A549 (cell line): ENCODE data around the gene PTPRK. TPM values are rescaled to one million over a fixed set of nuclear protein-coding genes. Genes with fewer than 3 reads are reported as not detected.

Experiments used
- ATAC-seq, 2 experiments: fragments of 200-7000 bp in 1 of 2; fragments of >200 bp in 1 of 2; cut with Nextera tagmentation in 1 of 2; cut with Tn5 transposase in 1 of 2; 3 replicates each; pipeline versions ENCODE4 v1.8.0 to v1.9.1; 2018 to 2020; ENCODE audit warnings: mild to moderate bottlenecking in 1 of 2, moderate library complexity in 1 of 2
- CTCF ChIA-PET: fragments of 300-600 bp; sonication (Branson Sonifier 250); formaldehyde crosslinking; extraction: SDS; loops from one replicate; lab custom pipeline; 2021; ENCODE audit warnings: antibody characterized with exemption, inconsistent platforms; lab: Yijun Ruan, JAX
- POLR2A ChIA-PET: fragments of 350-600 bp; formaldehyde crosslinking; extraction: SDS; loops from one replicate; lab custom pipeline; 2021; ENCODE audit warnings: antibody characterized with exemption, inconsistent platforms; lab: Yijun Ruan, JAX
- DNase-seq, 2 experiments: peaks; one replicate each; pipeline versions ENCODE4 v3.0.0 to v3.0.0-alpha.2; 2011 to 2016; ENCODE audit warnings: low read depth in 1 of 2, low spot score in 1 of 2
- FAIRE-seq: peaks from 2 replicates; lab custom pipeline; 2011; peaks lifted over from hg19 to GRCh38; lab: Jason Lieb, UNC
- H3K27ac ChIP-seq, 2 experiments: fragments of >200 bp; sonication (Bioruptor Twin); formaldehyde crosslinking; 3 replicates each; pipeline ENCODE4 v1.5.1; 2016 to 2017
- H3K4me1 ChIP-seq: fragments of >200 bp; sonication (Bioruptor Twin); formaldehyde crosslinking; 3 replicates; pipeline ENCODE4 v1.6.1; 2016
- H3K4me2 ChIP-seq: fragments of >200 bp; sonication (Bioruptor Twin); formaldehyde crosslinking; 3 replicates; pipeline ENCODE4 v1.6.1; 2016
- H3K4me3 ChIP-seq: fragments of >200 bp; sonication (Bioruptor Twin); formaldehyde crosslinking; 3 replicates; pipeline ENCODE4 v1.5.1; 2016
- H3K9me3 ChIP-seq: fragments of >200 bp; sonication (Bioruptor Twin); formaldehyde crosslinking; 3 replicates; pipeline ENCODE4 v1.6.1; 2016
- CEBPB ChIP-seq, 2 experiments: fragments of >200 bp in 1 of 2; sonication (Bioruptor Twin) in 1 of 2; formaldehyde crosslinking in 1 of 2; IDR thresholded peaks; 2 replicates each; pipeline ENCODE4 v1.6.1; 2012 to 2016
- CHD4 ChIP-seq: fragments of 200-600 bp; sonication (generic); IDR thresholded peaks from 2 replicates; pipeline ENCODE4 v1.6.1; 2016; ENCODE audit warnings: antibody characterized with exemption, mild to moderate bottlenecking, borderline replicate concordance
- CTCF ChIP-seq: fragments of >200 bp; sonication (Bioruptor Twin); formaldehyde crosslinking; IDR thresholded peaks from 3 replicates; pipeline ENCODE4 v1.5.1; 2016
- EHMT2 ChIP-seq: fragments of 200-600 bp; sonication (generic); IDR thresholded peaks from 2 replicates; pipeline ENCODE4 v1.6.1; 2016; ENCODE audit warnings: antibody characterized with exemption, low read depth, mild to moderate bottlenecking, moderate library complexity
- HOXA7 ChIP-seq: fragments of 250-450 bp; sonication (Bioruptor Pico); IDR thresholded peaks from 2 replicates; pipeline ENCODE4 v1.5.0; 2020; ENCODE audit warnings: mild to moderate bottlenecking, moderate library complexity
- HOXB13 ChIP-seq: fragments of 250-450 bp; sonication (Bioruptor Pico); IDR thresholded peaks from 2 replicates; pipeline ENCODE4 v1.5.0; 2020; ENCODE audit warnings: low read depth, mild to moderate bottlenecking, moderate library complexity
- HOXB5 ChIP-seq: fragments of 250-450 bp; sonication (Bioruptor Pico); IDR thresholded peaks from 2 replicates; pipeline ENCODE4 v1.5.0; 2020; ENCODE audit warnings: mild to moderate bottlenecking, moderate library complexity
- JUN ChIP-seq, 2 experiments: fragments of >200 bp; sonication (Bioruptor Twin); formaldehyde crosslinking; IDR thresholded peaks; 2 replicates in 1 of 2; 3 replicates in 1 of 2; pipeline ENCODE4 v1.6.1; 2016 to 2017
- KDM5A ChIP-seq: fragments of 200-600 bp; sonication (generic); IDR thresholded peaks from 2 replicates; pipeline ENCODE4 v1.6.1; 2016; ENCODE audit warnings: antibody characterized with exemption, mild to moderate bottlenecking
- MAX ChIP-seq: IDR thresholded peaks from 2 replicates; pipeline ENCODE4 v1.6.1; 2012
- MYC ChIP-seq: IDR thresholded peaks from 2 replicates; pipeline ENCODE4 v1.6.1; 2012; ENCODE audit warnings: mild to moderate bottlenecking, inconsistent platforms, low read length, improper control_type of control experiment, borderline replicate concordance
- PHF8 ChIP-seq: fragments of 200-600 bp; sonication (generic); IDR thresholded peaks from 2 replicates; pipeline ENCODE4 v1.6.1; 2016; ENCODE audit warnings: low read depth, mild to moderate bottlenecking, antibody characterized with exemption, moderate library complexity, borderline replicate concordance
- POLR2AphosphoS2 ChIP-seq: conservative IDR thresholded peaks from 2 replicates; pipeline ENCODE4 v1.6.1; 2012; ENCODE audit warnings: low read length, improper control_type of control experiment, inconsistent platforms
- RAD21 ChIP-seq, 2 experiments: fragments of >200 bp in 1 of 2; sonication (Bioruptor Twin) in 1 of 2; formaldehyde crosslinking in 1 of 2; IDR thresholded peaks in 1 of 2; conservative IDR thresholded peaks in 1 of 2; 2 replicates in 1 of 2; 3 replicates in 1 of 2; pipeline ENCODE4 v1.6.1; 2012 to 2018; ENCODE audit warnings: inconsistent platforms in 1 of 2
- TFCP2L1 ChIP-seq: fragments of 250-450 bp; sonication (Bioruptor Pico); IDR thresholded peaks from 2 replicates; pipeline ENCODE4 v1.5.0; 2021; ENCODE audit warnings: mild to moderate bottlenecking
- ZSCAN20 ChIP-seq: fragments of 250-450 bp; sonication (Bioruptor Pico); IDR thresholded peaks from 2 replicates; pipeline ENCODE4 v1.8.0; 2022; ENCODE audit warnings: mild to moderate bottlenecking, moderate library complexity
- WGBS: methylation state at CpG from one replicate; pipeline ENCODE4 v1.1.6; 2017; ENCODE audit errors: missing lambda C conversion rate; 5-methylcytosine and 5-hydroxymethylcytosine counted together
- polyA plus RNA-seq, 4 experiments: library from polyadenylated mRNA; depleted of rRNA in 3 of 4; stranded (reverse); fragments of >200 nt; fragmentation: RNase III in 1 of 4; extraction: RNeasy Plus Mini Kit Qiagen cat#74134 plus additional on column Dnase treatment in 1 of 4; gene quantifications; 2 replicates in 3 of 4; 3 replicates in 1 of 4; pipeline ENCODE4 v1.2.3, GENCODE V29; 2011 to 2017

PTPRK gene
- polyA plus RNA-seq, 2 of the 4 experiments (the other 2 are of a cell fraction) = 14.4 to 16.1 TPM

- no peak for TF ChIP-seq CTCF
- TF ChIP-seq, all 56 proteins: peak for 0
These were observed 36.7 kb upstream of the PTPRK start (continued) for GRCh38 chr6:128557081-128557480.

- ATAC-seq = no peak
- no peak for FAIRE-seq
- no peak overlapping the region for H3K4me3 ChIP-seq
- no peaks in the 10 kb centered on the region for H3K9me3 ChIP-seq
- WGBS = 79% methylated on average over 2 of the region's 2 CpGs
- ChIA-PET POLR2A (no interaction called here), CTCF (no interaction called here)
- H3K27ac ChIP-seq = no peak overlapping the region
- TF ChIP-seq EHMT2 (no peak), KDM5A (no peak), RAD21 (conservative IDR thresholded peaks at IDR 0.05 in 1 of 2, IDR thresholded peaks at IDR 0.05 in 1 of 2) (peak in 1 of 2 experiments; percentile 3; a peak in 1 of 5 replicates), MAX (no peak)
- DNase-seq = no peak
- H3K4me1 ChIP-seq = no peaks in the 10 kb centered on the region
- no peak overlapping the region for H3K4me2 ChIP-seq
These were observed 33.9 kb upstream of the PTPRK start for GRCh38 chr6:128554302-128554701.

GRCh38 chr6:128541261-128541660 lies 20.9 kb upstream of the PTPRK start:
- TF ChIP-seq POLR2AphosphoS2 (no peak), PHF8 (no peak), RAD21 (conservative IDR thresholded peaks at IDR 0.05 in 1 of 2, IDR thresholded peaks at IDR 0.05 in 1 of 2) (no peak)
- no peak overlapping the region for H3K27ac ChIP-seq
- WGBS = no CpG with 5 or more reads among the region's 1 CpG
- H3K4me1 ChIP-seq = no peaks in the 10 kb centered on the region
- CTCF ChIA-PET = no interaction called here
- ATAC-seq = no peak
- POLR2A ChIA-PET = no interaction called here
- H3K4me3 ChIP-seq = no peak overlapping the region
- H3K4me2 ChIP-seq = no peak overlapping the region
- no peaks in the 10 kb centered on the region for H3K9me3 ChIP-seq
- no peak for DNase-seq
- FAIRE-seq = no peak

- WGBS = 96% methylated on average over 4 of the region's 4 CpGs
- DNase-seq = no peak
- H3K9me3 ChIP-seq = no peaks in the 10 kb centered on the region
- POLR2A ChIA-PET = no interaction called here
- no peak overlapping the region for H3K27ac ChIP-seq
- FAIRE-seq = no peak
- no peak for ATAC-seq
- CTCF ChIA-PET = no interaction called here
- no peaks in the 10 kb centered on the region for H3K4me1 ChIP-seq
- H3K4me2 ChIP-seq = no peak overlapping the region
- H3K4me3 ChIP-seq = no peak overlapping the region
- no peak for TF ChIP-seq JUN (IDR thresholded peaks at IDR 0.05)
- TF ChIP-seq HOXB5 (CRISPR knock-in tag) = no peak
- TF ChIP-seq HOXB13 (CRISPR knock-in tag) = no peak
- TF ChIP-seq CEBPB (IDR thresholded peaks at IDR 0.05) = no peak
These were observed 18.4 kb upstream of the PTPRK start for GRCh38 chr6:128538763-128539162.

GRCh38 chr6:128532827-128533226 lies 12.4 kb upstream of the PTPRK start:
- H3K4me2 ChIP-seq = no peak overlapping the region
- CTCF ChIA-PET = no interaction called here
- ATAC-seq = no peak
- WGBS = 61% methylated on average over 3 of the region's 3 CpGs
- TF ChIP-seq HOXA7 (no peak), RAD21 (conservative IDR thresholded peaks at IDR 0.05 in 1 of 2, IDR thresholded peaks at IDR 0.05 in 1 of 2) (no peak), MYC (no peak), ZSCAN20 (CRISPR knock-in tag) (no peak), HOXB13 (CRISPR knock-in tag) (no peak), CHD4 (no peak), TFCP2L1 (CRISPR knock-in tag) (no peak)
- no peak for DNase-seq
- 0 out of 3 replicates have a peak, but pooled peaks cover 4% of the 10 kb centered on the region for H3K4me1 ChIP-seq
- POLR2A ChIA-PET = no interaction called here
- FAIRE-seq = no peak
- no peaks in the 10 kb centered on the region for H3K9me3 ChIP-seq
- H3K4me3 ChIP-seq = no peak overlapping the region
- no peak overlapping the region for H3K27ac ChIP-seq
